KMS-11 (cell line): Measurements from ENCODE around the gene PICALM.

ENCODE experiments used
- H2AFZ ChIP-seq: fragments of 200-600 bp; sonication (generic); 2 replicates; pipeline ENCODE4 v1.6.1; 2016; ENCODE audit warnings: antibody characterized with exemption, mixed run types, low read depth
- H3K27ac ChIP-seq: fragments of 200-600 bp; sonication (generic); 2 replicates; pipeline ENCODE4 v1.6.1; 2016; ENCODE audit warnings: mild to moderate bottlenecking, mixed run types
- H3K27me3 ChIP-seq: fragments of 200-600 bp; sonication (generic); 2 replicates; pipeline ENCODE4 v1.6.1; 2017; ENCODE audit warnings: mild to moderate bottlenecking, low read depth, mixed run types, moderate library complexity; ENCODE audit not compliant: insufficient read depth
- H3K36me3 ChIP-seq: fragments of 200-600 bp; sonication (generic); 2 replicates; pipeline ENCODE4 v1.6.1; 2017; ENCODE audit warnings: mild to moderate bottlenecking, mixed run types; ENCODE audit not compliant: insufficient read depth
- H3K4me1 ChIP-seq: fragments of 200-600 bp; sonication (generic); 2 replicates; pipeline ENCODE4 v1.6.1; 2016; ENCODE audit warnings: mild to moderate bottlenecking, low read depth, mixed run types; ENCODE audit not compliant: poor library complexity, severe bottlenecking
- H3K4me2 ChIP-seq: fragments of 200-600 bp; sonication (generic); 2 replicates; pipeline ENCODE4 v1.7.0; 2016; ENCODE audit warnings: mild to moderate bottlenecking, mixed run types
- H3K4me3 ChIP-seq: fragments of 200-600 bp; sonication (generic); IDR thresholded peaks from 2 replicates; pipeline ENCODE4 v1.6.1; 2017; ENCODE audit warnings: low read depth, low read length, mixed read lengths; ENCODE audit not compliant: insufficient read depth
- H3K79me2 ChIP-seq: fragments of 200-600 bp; sonication (generic); 2 replicates; pipeline ENCODE4 v1.6.1; 2016; ENCODE audit warnings: low read depth, mixed run types; ENCODE audit not compliant: insufficient read depth
- H3K9ac ChIP-seq: fragments of 200-600 bp; sonication (generic); 2 replicates; pipeline ENCODE4 v1.6.1; 2016; ENCODE audit warnings: mild to moderate bottlenecking, mixed run types
- H4K20me1 ChIP-seq: fragments of 200-600 bp; sonication (generic); 2 replicates; pipeline ENCODE4 v1.6.1; 2016; ENCODE audit warnings: mild to moderate bottlenecking, mixed run types; ENCODE audit not compliant: insufficient read depth
- TF ChIP-seq, protein P1 (sequence below): fragments of 200-600 bp; sonication (generic); conservative IDR thresholded peaks from 2 replicates; pipeline ENCODE4 v1.6.1; 2017; ENCODE audit warnings: low read depth, mild to moderate bottlenecking, antibody characterized with exemption, low read length, moderate library complexity, mixed read lengths

PICALM gene

GRCh38 chr11:86021377-86021776 is 47.5 kb downstream of the PICALM start:
- peaks cover 10% of the 10 kb centered on the region for H3K36me3 ChIP-seq
- H3K4me3 ChIP-seq: no peak overlapping the region
- H2AFZ ChIP-seq: no peak overlapping the region
- H3K27me3 ChIP-seq: no peaks in the 10 kb centered on the region
- H3K27ac ChIP-seq: no peak overlapping the region
- H4K20me1 ChIP-seq: no peaks in the 10 kb centered on the region
- peaks cover 28% of the 10 kb centered on the region for H3K4me1 ChIP-seq
- H3K4me2 ChIP-seq: no peak overlapping the region
- no peak overlapping the region for H3K9ac ChIP-seq
- H3K79me2 ChIP-seq: peaks cover 5% of the 10 kb centered on the region; the same call in 1 of the 2 replicates
- TF ChIP-seq, protein P1, sequence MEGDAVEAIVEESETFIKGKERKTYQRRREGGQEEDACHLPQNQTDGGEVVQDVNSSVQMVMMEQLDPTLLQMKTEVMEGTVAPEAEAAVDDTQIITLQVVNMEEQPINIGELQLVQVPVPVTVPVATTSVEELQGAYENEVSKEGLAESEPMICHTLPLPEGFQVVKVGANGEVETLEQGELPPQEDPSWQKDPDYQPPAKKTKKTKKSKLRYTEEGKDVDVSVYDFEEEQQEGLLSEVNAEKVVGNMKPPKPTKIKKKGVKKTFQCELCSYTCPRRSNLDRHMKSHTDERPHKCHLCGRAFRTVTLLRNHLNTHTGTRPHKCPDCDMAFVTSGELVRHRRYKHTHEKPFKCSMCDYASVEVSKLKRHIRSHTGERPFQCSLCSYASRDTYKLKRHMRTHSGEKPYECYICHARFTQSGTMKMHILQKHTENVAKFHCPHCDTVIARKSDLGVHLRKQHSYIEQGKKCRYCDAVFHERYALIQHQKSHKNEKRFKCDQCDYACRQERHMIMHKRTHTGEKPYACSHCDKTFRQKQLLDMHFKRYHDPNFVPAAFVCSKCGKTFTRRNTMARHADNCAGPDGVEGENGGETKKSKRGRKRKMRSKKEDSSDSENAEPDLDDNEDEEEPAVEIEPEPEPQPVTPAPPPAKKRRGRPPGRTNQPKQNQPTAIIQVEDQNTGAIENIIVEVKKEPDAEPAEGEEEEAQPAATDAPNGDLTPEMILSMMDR: no peak

- TF ChIP-seq, protein P1: no peak
- Histone ChIP-seq H3K4me1 (peaks cover 49% of the 10 kb centered on the region), H3K4me3 (no peak overlapping the region), H3K4me2 (no peak overlapping the region), H3K9ac (no peak overlapping the region), H2AFZ (no peak overlapping the region), H3K27me3 (no peaks in the 10 kb centered on the region), H3K27ac (no peak overlapping the region), H3K36me3 (peaks cover 10% of the 10 kb centered on the region; the same call in 1 of the 2 replicates), H3K79me2 (peaks cover 10% of the 10 kb centered on the region; the same call in 1 of the 2 replicates), H4K20me1 (no peaks in the 10 kb centered on the region)
Measured at GRCh38 chr11:86018249-86018648, 50.6 kb downstream of the PICALM start.

- H3K27me3 ChIP-seq: no peaks in the 10 kb centered on the region
- H2AFZ ChIP-seq: no peak overlapping the region
- H3K4me1 ChIP-seq: peaks cover 52% of the 10 kb centered on the region
- no peak overlapping the region for H3K27ac ChIP-seq
- peak overlapping the region; percentile 5; the same call in 1 of the 2 replicates for H3K4me2 ChIP-seq
- H4K20me1 ChIP-seq: no peaks in the 10 kb centered on the region
- peaks cover 5% of the 10 kb centered on the region; the same call in 1 of the 2 replicates for H3K79me2 ChIP-seq
- no peak overlapping the region for H3K4me3 ChIP-seq
- no peak overlapping the region for H3K9ac ChIP-seq
- H3K36me3 ChIP-seq: 0 out of 2 replicates have a peak, but pooled peaks cover 10% of the 10 kb centered on the region
- TF ChIP-seq, protein P1: no peak
Measured at GRCh38 chr11:86016451-86016850, 52.4 kb downstream of the PICALM start.

- H4K20me1 ChIP-seq: no peaks in the 10 kb centered on the region
Measured at GRCh38 chr11:86015699-86016098, 53.2 kb downstream of the PICALM start.

More at GRCh38 chr11:86015699-86016098, 53.2 kb downstream of the PICALM start:
- no peak overlapping the region for H3K27ac ChIP-seq
- H3K36me3 ChIP-seq: 0 out of 2 replicates have a peak, but pooled peaks cover 14% of the 10 kb centered on the region
- peaks cover 52% of the 10 kb centered on the region for H3K4me1 ChIP-seq
- no peak overlapping the region for H3K4me2 ChIP-seq
- no peak overlapping the region for H3K9ac ChIP-seq
- TF ChIP-seq, protein P1: no peak
- no peak overlapping the region for H2AFZ ChIP-seq
- peaks cover 5% of the 10 kb centered on the region; the same call in 1 of the 2 replicates for H3K79me2 ChIP-seq
- H3K27me3 ChIP-seq: no peaks in the 10 kb centered on the region
- no peak overlapping the region for H3K4me3 ChIP-seq
